Spleen (tissue), 7 donors: ENCODE data around the gene SLC1A5.

Experiments used
- POLR2A ChIP-seq, 3 donors: fragments of 450-650 bp; IDR thresholded peaks; one replicate each; pipeline ENCODE4 v1.5.1; 2017; ENCODE audit warnings: antibody characterized with exemption in 3 of 3, mild to moderate bottlenecking in 1 of 3
- POLR2AphosphoS5 ChIP-seq, 3 donors: sonication (generic); formaldehyde crosslinking; IDR thresholded peaks; one replicate each; pipeline ENCODE4 v1.5.1; 2017; ENCODE audit warnings: antibody characterized with exemption in 3 of 3
- TF ChIP-seq, protein P1 (sequence below), 11 experiments: fragments of 200-600 bp in 7 of 11; fragments of 450-650 bp in 4 of 11; sonication (generic) in 4 of 11; IDR thresholded peaks in 8 of 11; conservative IDR thresholded peaks in 3 of 11; 1 replicate in 7 of 11; 2 replicates in 4 of 11; pipeline versions ENCODE4 v1.4.0 to v1.8.0; 2016 to 2021; ENCODE audit warnings: antibody characterized with exemption in 11 of 11, inconsistent platforms in 4 of 11, mild to moderate bottlenecking in 1 of 11
- donor health status: DM: no; HTN: no; CAD: no; lungs with moderate emphysema.
- donor health status: DM: no; HTN: no; CAD: no.
- donor health status: DM: no; HTN: no; CAD: no.

DNA sequence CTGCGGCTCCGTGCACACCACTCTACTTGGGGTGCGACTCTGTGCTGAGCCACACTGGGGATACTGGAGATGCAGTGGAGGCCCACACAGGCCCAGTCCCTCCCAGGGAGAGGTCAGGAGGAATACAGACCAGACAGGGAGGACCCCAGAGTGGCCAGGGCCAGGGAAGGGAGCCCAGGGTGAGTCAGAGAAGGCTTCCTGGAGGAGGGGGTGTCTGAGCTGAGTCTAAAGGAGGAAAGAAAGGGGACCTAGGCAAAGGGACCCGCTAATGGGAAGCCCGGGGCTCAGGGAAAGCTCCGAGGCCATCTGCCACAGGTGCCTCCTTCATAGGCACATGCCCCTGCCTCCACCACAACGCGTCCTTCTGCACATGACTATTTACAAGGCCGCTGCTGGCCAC, 58.2 kb downstream of the SLC1A5 start:
- TF ChIP-seq, protein P1, sequence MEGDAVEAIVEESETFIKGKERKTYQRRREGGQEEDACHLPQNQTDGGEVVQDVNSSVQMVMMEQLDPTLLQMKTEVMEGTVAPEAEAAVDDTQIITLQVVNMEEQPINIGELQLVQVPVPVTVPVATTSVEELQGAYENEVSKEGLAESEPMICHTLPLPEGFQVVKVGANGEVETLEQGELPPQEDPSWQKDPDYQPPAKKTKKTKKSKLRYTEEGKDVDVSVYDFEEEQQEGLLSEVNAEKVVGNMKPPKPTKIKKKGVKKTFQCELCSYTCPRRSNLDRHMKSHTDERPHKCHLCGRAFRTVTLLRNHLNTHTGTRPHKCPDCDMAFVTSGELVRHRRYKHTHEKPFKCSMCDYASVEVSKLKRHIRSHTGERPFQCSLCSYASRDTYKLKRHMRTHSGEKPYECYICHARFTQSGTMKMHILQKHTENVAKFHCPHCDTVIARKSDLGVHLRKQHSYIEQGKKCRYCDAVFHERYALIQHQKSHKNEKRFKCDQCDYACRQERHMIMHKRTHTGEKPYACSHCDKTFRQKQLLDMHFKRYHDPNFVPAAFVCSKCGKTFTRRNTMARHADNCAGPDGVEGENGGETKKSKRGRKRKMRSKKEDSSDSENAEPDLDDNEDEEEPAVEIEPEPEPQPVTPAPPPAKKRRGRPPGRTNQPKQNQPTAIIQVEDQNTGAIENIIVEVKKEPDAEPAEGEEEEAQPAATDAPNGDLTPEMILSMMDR (IDR thresholded peaks at IDR 0.05 in 8 of 11, conservative IDR thresholded peaks at IDR 0.05 in 3 of 11), result no peak
- no peak for TF ChIP-seq POLR2A (IDR thresholded peaks at IDR 0.05)
- TF ChIP-seq POLR2AphosphoS5 (IDR thresholded peaks at IDR 0.05), result peak in 1 of 3 donors; percentile 26
